Smooth muscle cell of the brain vasculature (primary cell): ENCODE measurements around the gene R3HDM2.

Source experiments
- DNase-seq: peaks from one replicate; pipeline ENCODE4 v3.0.0-alpha.2; 2012; ENCODE audit warnings: low read depth, low spot score

R3HDM2 gene

DNA sequence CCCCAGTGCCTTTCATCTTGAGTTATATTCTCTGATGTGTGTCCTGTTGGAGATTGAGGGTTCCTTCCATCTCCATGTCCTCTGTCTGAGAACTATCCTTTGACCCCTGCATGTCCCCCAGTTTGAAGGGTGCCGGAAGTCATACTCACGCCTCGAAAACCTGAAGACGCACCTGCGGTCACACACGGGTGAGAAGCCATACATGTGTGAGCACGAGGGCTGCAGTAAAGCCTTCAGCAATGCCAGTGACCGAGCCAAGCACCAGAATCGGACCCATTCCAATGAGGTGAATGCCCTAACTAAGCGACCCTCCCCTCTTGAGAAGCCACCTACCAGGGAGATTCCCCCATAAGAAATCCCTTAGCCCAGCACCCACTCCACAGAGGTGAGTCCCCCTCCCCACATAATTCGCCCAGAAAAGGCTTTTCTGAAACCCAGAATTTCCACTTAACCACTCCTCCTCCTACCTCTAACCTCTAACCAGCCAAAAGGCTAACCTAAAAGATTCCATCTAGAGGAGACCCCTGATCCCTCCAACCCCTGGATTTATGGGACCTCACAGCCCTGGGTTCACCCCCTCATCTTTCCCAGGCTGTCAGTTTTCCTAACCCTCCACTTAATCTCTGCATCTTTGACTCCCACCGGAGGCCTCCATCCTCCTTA lies 36.5 kb upstream of the R3HDM2 start:
- DNase-seq, result no peak

DNA sequence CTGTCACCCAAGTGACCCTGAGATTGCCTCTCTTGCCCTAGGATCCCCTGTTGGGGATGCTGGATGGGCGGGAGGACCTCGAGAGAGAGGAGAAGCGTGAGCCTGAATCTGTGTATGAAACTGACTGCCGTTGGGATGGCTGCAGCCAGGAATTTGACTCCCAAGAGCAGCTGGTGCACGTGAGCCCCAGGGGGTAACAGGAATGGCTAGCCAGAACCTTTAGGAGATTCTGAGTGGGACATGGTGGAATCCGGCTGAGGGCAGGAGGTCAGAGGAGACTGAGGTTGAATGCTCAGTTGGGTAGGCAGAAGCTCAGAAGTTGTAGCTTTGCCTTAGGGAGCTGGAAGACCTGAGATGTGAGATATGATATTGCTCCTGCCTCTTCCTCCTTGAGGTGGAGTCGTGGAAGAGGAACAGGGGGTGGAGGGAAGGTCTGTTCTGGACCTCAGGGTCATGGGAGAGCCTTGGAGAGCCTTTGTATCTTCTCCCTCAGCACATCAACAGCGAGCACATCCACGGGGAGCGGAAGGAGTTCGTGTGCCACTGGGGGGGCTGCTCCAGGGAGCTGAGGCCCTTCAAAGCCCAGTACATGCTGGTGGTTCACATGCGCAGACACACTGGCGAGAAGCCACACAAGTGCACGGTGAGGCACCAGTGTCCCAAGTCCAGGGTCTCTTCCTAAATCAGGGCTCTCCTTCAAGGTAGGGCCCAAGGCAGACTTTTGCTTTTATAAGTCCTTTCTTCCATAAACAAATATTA lies 35.1 kb upstream of the R3HDM2 start:
- DNase-seq, result no peak

DNA sequence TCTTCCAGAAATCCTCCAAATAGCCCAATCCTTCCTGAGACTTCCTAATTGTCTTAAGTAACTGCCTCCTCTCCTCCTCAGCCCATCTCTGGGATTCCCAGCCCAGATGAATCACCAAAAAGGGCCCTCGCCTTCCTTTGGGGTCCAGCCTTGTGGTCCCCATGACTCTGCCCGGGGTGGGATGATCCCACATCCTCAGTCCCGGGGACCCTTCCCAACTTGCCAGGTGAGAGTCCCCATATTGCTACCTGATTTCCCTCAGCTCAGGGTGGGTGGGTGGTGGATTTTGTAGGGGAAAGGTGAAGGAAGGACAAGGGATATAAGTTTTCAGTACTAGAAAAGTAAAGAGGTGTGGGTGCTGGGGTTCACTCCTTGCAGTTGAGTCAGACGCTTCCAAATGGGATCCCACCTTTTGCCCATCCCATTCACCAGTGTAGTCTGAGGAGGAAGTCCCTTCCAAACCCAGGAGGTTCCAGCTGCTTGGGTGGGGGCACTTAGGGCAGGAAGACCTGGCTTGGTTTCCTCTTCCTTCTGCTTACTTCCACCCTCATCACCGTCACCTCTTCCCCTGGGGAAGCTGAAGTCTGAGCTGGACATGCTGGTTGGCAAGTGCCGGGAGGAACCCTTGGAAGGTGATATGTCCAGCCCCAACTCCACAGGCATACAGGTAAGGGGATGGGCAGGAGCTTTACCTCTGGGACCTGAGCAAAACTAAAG lies 34.3 kb upstream of the R3HDM2 start:
- DNase-seq, result no peak

DNA sequence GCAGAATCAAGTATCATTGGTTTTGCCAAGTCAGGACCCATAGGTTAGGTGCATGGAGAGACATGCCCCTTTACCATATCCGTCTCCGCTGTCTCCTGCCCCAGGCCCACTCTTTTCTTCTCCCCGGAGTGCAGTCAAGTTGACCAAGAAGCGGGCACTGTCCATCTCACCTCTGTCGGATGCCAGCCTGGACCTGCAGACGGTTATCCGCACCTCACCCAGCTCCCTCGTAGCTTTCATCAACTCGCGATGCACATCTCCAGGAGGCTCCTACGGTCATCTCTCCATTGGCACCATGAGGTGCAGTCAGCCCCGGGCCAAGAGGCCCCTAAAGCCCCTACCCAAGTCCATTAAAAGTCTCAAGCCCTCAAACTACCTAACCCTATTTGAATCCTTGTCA lies 33.7 kb upstream of the R3HDM2 start:
- no peak for DNase-seq

DNA sequence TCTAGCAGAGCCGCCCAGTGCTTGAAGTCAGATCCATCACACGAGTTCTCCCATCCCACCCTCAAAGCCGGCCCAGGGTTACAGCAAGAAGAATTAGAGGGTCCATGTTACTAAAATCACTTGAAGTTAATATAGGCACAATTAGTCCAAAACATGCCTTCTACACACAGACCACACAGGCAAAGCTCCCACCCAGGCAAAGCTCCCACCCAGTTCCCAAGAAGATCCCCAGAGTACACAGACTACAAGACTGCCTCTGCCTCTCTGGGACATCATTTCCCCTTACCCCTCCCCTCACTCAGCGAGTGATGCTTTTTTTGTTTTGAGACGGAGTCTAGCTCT lies 32.0 kb upstream of the R3HDM2 start:
- no peak for DNase-seq

DNA sequence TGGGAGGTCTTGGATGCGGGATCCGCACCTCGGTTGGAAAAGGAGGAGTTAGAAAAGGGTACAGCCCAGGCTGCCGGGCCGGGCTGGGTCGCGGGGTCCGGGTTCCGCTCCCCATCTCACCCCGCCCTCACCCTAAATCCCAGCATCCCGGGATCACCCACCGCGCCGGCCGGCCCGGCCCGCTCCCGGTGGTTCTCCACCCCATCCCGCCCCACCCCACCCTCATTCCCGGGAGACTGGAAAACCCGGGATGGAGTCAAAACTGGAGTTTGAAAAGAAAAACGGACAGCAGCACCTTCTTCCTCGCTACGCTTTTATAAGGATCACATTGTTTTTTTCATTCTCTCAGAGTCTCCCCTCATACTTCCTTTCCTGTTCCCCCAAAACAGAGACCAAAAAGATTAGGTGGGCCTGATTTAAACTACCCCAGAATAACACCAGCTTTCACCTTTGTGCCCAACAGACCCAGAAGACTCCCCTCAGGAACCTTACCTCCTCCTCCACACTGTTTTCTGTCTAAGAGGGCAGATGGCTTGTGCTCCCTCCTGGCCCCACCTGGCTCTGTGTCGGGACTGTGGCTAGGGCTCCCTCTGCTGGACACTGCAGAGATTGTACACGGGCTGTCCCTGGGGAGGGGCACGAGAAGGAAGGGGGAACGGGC lies 31.5 kb upstream of the R3HDM2 start:
- peak; percentile 65 for DNase-seq

DNA sequence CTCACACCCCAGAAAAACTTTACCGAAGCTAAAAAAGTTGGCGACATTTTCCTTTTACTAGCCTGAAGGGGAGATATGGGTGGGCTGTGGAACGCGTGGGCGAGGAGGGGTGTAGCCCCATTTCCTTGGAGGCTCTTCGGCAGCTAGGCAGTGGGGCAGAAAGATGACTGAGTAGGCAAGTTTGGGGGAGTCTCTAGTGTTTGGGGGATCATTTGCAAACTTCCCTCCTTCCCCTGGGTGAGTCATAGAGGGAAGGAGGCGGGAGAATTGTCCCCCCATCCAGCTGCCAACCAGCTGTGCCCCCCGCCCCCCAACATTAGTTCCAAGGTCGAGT lies 31.0 kb upstream of the R3HDM2 start:
- DNase-seq, result no peak

DNA sequence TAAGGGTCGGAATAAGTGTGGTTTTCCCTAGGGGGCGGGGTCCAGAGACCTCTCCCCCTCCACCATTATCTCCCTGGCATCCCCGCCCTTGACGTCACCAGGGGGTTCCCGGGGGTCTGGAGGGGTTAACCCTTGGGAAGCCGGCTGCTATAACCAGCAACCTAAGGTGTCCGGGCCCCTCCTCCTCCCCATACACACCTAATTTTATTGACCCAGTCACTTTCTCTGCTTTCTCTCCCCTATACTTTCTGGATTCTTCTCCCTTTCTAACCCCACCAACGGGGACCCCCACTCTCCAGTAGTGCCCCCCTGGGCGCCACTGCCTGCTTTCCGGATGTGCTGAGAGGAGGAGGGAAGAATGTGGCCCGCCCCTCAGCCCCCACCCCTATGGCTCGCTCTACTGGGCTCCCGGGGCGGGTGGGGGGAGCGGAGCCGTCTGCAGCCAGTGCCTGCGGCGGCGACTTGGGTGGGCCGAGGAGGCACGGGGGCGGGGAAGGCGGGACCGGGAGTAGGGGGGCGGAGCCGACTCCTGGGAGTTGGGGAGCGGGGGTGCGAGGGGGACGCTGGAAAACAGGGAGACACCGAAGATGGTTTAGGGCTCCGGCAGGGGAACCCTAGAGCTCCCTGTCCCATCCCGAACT lies 30.6 kb upstream of the R3HDM2 start:
- DNase-seq, result no peak

DNA sequence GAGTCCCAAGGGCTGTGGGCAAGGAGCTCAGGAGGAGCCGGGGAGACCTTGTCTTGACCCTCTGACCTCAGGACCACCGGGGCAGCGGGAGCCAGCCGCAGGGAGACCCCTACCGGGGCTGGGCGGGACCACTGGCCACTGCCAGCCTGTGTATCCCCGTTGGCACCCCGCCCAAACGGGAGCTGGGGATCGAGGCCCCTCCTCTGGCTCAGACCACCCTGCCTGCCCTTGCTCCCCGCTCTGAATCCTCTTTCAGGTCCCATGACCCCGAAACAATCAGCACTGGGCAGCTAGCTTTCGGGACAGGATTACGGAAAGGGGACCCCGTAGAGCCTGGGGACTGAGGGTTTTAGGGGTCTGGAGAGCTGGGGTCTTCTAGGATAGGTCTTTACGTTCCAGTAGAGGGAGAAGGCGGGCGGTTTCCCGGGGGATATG lies 30.0 kb upstream of the R3HDM2 start:
- DNase-seq, result no peak

DNA sequence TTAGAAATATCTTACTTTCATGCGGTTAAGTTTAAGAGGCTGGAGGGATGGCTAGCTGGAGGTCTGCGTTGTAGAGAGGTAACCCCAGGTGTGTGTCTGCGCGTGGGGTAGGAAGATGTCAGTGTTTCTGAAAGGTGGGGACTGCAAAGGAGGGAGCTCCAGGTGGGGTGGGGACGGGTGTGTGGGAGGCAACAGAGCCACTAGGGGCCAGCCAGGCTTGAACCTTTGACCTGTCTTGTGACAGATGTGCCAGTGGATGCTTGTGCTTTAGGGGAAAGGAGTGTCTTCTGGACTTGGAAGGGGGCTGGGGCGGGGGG lies 29.6 kb upstream of the R3HDM2 start:
- no peak for DNase-seq

DNA sequence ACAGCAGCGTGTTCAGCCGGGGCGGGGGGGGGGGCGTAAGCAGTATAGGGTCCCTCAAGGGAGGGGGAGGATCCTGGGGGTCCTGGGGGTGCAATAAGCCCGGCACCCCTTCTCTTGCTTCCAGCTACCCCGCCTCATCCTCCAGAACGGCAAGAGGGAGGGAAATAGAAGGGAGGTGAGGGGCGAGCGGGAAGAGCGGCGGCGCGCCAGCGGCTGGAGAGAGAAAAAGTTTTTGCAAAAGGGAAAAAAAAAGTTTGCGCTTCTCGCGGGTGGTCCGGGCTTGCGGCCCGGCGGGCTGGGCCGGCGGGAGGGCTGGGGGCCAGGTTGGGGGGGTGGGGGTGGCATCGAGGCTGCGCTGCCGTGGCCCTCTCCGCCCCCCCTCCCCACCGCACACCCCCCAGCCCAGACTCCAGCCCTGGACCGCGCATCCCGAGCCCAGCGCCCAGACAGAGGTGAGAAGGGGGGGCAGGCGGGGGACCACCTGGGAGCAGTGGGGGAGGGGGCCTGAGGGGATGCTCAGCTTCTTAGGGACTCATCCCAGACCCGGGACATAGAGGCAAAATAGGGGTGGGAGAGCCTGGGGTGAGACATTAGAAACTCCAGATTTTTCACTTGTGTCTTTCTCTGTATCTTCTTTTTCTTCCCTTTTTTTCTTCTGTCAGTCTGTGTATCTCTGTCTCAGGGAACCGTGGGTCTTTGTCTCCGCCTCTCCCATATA lies 29.1 kb upstream of the R3HDM2 start, which contains the start of gene GLI1:
Gene GLI1, plus strand, starts transcription at position 36 of the 718 bp plus-strand sequence. CDS start 3,907 bp downstream, outside the sequence.
- no peak for DNase-seq

DNA sequence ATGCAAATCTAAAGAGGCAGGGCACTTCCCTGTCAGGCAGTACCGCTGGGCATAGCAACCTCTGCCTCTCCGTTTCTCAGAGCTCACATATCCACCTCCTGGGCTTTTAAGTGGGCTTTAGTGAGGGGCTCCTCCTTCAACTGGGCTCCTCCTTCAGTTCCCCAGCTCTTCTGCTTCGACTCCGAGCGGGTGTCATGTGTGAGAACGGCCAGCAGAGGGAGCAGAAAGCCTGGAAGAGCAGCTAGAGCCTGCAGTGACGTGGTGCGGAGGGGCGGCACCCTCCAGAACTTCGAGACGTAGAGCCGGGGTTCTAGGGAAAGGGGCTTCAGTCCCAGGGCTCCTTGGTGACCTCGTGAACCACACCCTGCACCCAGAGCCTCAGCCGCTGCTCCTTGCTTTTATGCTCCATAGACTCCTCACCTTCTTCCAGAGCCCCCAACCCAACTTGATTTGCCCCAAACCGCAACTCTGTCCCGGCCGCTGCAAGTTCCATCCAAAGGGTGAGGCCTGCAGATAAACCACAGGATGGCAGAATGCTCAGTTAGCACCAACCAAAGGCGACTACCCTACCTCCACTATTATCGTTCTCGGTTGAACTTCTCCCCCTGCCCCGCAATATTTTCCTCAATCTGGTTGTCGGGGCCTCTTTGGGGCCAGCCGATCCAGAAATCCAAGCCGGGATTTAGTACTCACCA lies 28.4 kb upstream of the R3HDM2 start:
- DNase-seq, result peak; percentile 96

DNA sequence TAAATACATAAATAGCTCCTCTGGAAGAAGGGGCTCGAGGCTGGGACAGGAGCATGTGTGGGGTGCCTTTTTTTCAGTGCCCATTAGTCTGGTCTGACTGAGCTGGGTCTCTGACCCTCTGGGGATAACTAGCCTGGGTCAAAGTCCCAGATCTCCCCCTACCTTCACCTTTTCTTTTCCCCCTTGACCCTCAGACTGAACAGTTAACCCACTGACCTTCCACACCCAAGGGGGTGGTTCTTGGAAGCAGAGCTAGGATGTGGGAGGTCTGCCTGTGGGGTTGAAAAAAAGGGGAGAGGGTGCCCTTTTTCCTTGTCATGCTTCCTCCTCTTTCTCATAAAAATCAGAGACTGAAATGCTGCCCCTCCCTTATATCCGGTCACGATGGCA lies 27.8 kb upstream of the R3HDM2 start:
- DNase-seq, result no peak

DNA sequence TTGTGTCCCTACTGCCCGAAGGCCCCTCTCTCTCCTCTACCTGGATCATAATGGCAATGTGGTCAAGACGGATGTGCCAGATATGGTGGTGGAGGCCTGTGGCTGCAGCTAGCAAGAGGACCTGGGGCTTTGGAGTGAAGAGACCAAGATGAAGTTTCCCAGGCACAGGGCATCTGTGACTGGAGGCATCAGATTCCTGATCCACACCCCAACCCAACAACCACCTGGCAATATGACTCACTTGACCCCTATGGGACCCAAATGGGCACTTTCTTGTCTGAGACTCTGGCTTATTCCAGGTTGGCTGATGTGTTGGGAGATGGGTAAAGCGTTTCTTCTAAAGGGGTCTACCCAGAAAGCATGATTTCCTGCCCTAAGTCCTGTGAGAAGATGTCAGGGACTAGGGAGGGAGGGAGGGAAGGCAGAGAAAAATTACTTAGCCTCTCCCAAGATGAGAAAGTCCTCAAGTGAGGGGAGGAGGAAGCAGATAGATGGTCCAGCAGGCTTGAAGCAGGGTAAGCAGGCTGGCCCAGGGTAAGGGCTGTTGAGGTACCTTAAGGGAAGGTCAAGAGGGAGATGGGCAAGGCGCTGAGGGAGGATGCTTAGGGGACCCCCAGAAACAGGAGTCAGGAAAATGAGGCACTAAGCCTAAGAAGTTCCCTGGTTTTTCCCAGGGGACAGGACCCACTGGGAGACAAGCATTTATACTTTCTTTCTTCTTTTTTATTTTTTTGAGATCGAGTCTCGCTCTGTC lies 26.1 kb upstream of the R3HDM2 start:
- DNase-seq, result no peak

DNA sequence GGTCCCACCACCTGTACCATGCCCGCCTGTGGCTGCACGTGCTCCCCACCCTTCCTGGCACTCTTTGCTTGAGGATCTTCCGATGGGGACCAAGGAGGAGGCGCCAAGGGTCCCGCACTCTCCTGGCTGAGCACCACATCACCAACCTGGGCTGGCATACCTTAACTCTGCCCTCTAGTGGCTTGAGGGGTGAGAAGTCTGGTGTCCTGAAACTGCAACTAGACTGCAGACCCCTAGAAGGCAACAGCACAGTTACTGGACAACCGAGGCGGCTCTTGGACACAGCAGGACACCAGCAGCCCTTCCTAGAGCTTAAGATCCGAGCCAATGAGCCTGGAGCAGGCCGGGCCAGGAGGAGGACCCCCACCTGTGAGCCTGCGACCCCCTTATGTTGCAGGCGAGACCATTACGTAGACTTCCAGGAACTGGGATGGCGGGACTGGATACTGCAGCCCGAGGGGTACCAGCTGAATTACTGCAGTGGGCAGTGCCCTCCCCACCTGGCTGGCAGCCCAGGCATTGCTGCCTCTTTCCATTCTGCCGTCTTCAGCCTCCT lies 25.4 kb upstream of the R3HDM2 start:
- no peak for DNase-seq

DNA sequence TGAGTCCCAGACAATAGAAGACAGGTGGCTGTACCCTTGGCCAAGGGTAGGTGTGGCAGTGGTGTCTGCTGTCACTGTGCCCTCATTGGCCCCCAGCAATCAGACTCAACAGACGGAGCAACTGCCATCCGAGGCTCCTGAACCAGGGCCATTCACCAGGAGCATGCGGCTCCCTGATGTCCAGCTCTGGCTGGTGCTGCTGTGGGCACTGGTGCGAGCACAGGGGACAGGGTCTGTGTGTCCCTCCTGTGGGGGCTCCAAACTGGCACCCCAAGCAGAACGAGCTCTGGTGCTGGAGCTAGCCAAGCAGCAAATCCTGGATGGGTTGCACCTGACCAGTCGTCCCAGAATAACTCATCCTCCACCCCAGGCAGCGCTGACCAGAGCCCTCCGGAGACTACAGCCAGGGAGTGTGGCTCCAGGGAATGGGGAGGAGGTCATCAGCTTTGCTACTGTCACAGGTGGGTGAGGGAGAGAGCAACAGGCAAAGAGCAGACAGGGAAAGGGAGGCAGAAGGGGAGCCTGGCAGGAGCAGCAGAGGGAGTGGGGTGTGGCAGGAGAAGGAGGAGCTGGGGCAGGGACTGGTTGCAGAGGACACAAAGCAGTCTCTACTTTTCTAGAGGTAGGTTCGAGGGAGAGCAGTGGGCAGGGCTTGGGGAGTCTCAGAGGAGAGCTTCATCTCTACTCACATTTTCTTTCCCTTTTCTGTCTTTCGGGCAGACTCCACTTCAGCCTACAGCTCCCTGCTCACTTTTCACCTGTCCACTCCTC lies 24.7 kb upstream of the R3HDM2 start:
- DNase-seq, result no peak

DNA sequence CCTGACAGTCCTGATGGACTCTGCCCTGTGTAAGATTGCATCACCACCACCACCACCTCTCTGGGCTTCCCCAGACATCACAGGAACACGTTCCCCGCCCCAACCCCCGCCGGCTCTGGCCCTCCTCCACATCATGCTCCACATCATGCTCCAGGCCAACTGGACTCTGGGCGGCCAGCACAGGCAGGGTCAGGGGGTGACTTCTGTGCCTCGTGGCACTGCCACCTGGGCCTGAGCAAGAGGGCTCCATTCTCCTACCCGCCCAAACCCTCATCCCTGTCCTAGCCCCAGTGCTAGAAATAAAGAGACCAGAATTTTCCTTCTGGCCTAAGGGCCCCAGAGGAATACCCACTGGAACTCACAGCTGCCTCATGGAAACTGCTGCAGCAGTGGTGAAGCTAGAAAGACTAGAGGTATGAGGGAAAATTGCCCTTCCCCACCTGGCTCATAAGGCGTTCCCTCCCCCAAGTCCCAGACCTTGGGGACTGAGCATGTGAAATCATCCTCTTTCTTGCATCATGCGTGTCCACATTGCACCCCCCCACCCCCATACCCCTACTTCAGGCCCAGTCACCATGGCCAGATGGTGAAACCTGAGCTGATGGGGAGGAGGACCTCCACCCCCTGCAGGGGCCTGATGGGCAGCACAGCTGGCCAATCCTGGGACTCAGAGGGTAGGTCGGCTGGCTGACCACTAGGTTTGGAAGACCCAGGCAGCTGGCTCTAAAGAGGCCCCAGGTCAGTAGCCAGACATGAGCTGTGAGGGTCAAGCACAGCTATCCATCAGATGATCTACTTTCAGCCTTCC lies 23.9 kb upstream of the R3HDM2 start, which contains the start of gene INHBE:
Gene INHBE, plus strand, starts transcription at position 742 of the 808 bp plus-strand sequence. CDS start 230 bp downstream, outside the sequence.
- no peak for DNase-seq

DNA sequence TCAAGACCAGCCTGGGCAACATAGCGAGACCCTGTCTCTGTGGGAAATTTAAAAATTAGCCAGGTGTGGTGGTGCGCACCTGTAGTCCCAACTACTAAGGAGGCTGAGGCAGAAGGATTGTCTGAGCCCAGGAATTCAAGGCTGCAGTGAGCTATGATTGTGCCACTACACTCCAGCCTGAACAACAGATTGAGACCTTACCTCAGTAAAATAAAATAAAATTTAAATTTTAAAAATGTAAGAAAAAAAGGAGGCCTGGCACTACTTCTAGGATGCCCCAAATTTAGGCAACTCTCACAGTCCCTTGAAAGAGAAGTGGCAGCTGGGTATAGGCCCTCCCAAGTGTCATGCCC lies 23.3 kb upstream of the R3HDM2 start:
- no peak for DNase-seq
